Aorta (tissue), 5 donors: ENCODE results near the gene RIN2. TPM values are rescaled to one million over a fixed set of nuclear protein-coding genes. Genes with fewer than 3 reads are reported as not detected.

Experiments
- ATAC-seq: fragments of 200-7000 bp; cut with Tn5 transposase; one replicate; pipeline ENCODE4 v1.9.1; 2022; ENCODE audit warnings: moderate library complexity; ENCODE audit not compliant: low FRiP score
- DNase-seq, 2 donors: peaks; one replicate each; pipeline ENCODE4 v3.0.0-alpha.2; 2020
- H3K27ac ChIP-seq, 2 donors: one replicate each; pipeline ENCODE4 v1.5.1; 2013; ENCODE audit warnings: low read length in 2 of 2, mild to moderate bottlenecking in 2 of 2, moderate library complexity in 2 of 2, control low read depth in 1 of 2, inconsistent platforms in 1 of 2, low read depth in 1 of 2
- H3K27me3 ChIP-seq, 2 donors: one replicate each; pipeline ENCODE4 v1.6.1; 2013; ENCODE audit warnings: control low read depth in 1 of 2, low read length in 1 of 2, mild to moderate bottlenecking in 1 of 2, moderate library complexity in 1 of 2; ENCODE audit not compliant: insufficient read depth in 2 of 2, control insufficient read depth in 1 of 2
- H3K36me3 ChIP-seq, 2 donors: one replicate each; pipeline ENCODE4 v1.6.1; 2013; ENCODE audit warnings: control low read depth in 1 of 2, low read length in 1 of 2, mild to moderate bottlenecking in 1 of 2; ENCODE audit not compliant: insufficient read depth in 2 of 2, control insufficient read depth in 1 of 2
- H3K4me1 ChIP-seq, 2 donors: one replicate each; pipeline ENCODE4 v1.6.1; 2013; ENCODE audit warnings: low read length in 2 of 2, control low read depth in 1 of 2, mild to moderate bottlenecking in 1 of 2, moderate library complexity in 1 of 2; ENCODE audit not compliant: insufficient read depth in 2 of 2, control insufficient read depth in 1 of 2
- H3K4me3 ChIP-seq, 2 donors: one replicate each; pipeline ENCODE4 v1.5.1; 2013; ENCODE audit warnings: low read length in 2 of 2, control low read depth in 1 of 2, mild to moderate bottlenecking in 1 of 2
- H3K9me3 ChIP-seq: one replicate; pipeline ENCODE4 v1.6.1; 2013; ENCODE audit warnings: mild to moderate bottlenecking, low read length; ENCODE audit not compliant: control insufficient read depth
- WGBS, 2 donors: extraction: QIAGEN DNeasy Blood & Tissue Kit; methylation state at CpG; one replicate each; pipeline ENCODE4 v1.1.7; 2013; 5-methylcytosine and 5-hydroxymethylcytosine counted together
- intact Hi-C, 2 donors: fragments of 100-400 bp; cut with DNase I; formaldehyde crosslinking; loops; one replicate each; pipeline versions ENCODE4 v1.14.2 to v1.15.0; 2022
- polyA plus RNA-seq, 2 donors: library from polyadenylated mRNA; stranded (reverse); fragments of 200-250 nt; gene quantifications; one replicate each; pipeline ENCODE4 v1.2.3, GENCODE V29; 2013
- total RNA-seq, 2 donors: library from RNA; stranded (reverse); fragmentation: NEBNext Ultra II Directional; extraction: Animal tissue kit (Norgen Biotek cat#: 25700); gene quantifications; one replicate each; pipeline ENCODE4 v1.2.1, GENCODE V29; 2021
- donor health status: healthy with polysubstance abuse.
- donor health status: Bipolar disorder and iron deficiency.
- donor health status: DM: no; HTN: no; CAD: no.
- donor health status: DM: no; HTN: no; CAD: no.
- donor health status: DM: yes; HTN: yes; CAD: no.

The RIN2 gene
- total and polyA plus RNA-seq, 4 donors: 17.0 to 128 (median 45.8) TPM

DNA sequence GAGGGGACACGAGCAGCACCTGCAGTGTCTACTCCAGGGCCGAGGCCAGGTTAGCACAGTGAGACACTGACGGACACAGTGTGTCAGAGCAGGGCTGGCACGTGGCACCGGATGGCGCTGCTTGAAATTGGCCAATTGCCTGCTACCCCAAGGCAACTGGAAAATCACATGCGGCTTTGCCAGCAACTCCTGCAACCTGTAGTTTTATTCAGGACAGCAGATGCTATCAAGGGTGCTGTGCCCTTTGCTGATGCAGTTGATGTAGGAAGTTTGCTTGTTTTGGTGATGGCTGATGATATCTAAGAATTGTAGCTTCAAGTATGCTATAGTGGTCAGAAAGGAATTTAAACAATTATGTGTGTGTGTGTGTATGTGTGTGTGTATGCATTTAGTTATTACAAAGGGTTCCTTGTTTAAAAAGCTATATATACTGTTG, 25.9 kb downstream of the RIN2 start:
- no peaks in the 10 kb centered on the region for H3K27me3 ChIP-seq

DNA sequence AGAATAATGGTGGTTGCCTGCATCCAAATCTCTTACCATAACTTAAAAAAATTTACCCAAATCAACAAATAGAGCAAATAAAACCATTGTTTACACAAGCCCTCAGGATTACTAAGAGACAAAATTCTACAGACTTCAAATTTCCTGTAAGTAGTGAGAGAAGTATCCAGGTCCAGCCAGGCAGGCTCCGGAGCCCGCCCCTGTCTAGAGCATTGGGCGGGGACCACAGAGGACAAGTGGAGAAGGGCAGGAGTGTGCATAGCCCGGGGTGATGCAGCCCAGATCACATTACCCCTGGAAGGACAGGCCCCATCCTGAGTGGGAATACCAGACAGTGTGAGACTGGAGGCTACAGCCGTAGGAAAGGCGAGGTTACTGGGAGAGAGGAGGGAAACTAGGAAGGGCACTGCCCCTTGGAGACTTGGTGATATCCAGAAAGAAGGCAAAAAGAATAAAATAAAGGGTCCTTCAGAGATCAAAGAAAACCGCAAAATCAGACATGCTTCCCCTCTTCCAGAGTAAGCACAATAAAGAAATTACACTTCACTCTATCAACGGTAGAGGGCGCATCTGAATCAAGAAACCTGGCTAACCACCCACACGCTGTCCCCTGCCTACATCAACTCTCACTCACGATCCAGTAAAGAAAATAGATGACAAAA, 26.6 kb downstream of the RIN2 start:
- intact Hi-C loops: loop anchor here (1.0 to 10.0 kb wide), 4 partner anchors 90 to 211 kb away; no protein-coding TSS in a partner anchor
- DNase-seq (peak in 1 of 2 donors; percentile 70), ATAC-seq (peak; percentile 93)
- H3K9me3 ChIP-seq: no peaks in the 10 kb centered on the region
- no peak overlapping the region for H3K4me3 ChIP-seq
- no peaks in the 10 kb centered on the region for H3K36me3 ChIP-seq
- WGBS, 2 donors: 10 to 14% methylated on average over 11 of the region's 11 CpGs
- H3K27ac ChIP-seq: no peak overlapping the region
- H3K4me1 ChIP-seq: peaks cover 0 to 3% of the 10 kb centered on the region in 2 donors
- no peaks in the 10 kb centered on the region for H3K27me3 ChIP-seq

More for the DNA sequence above, 25.9 kb downstream of the RIN2 start:
- DNase-seq (no peak), ATAC-seq (no peak)
- Histone ChIP-seq H3K27ac (no peak overlapping the region), H3K9me3 (no peaks in the 10 kb centered on the region), H3K36me3 (no peaks in the 10 kb centered on the region), H3K4me1 (peaks cover 0 to 3% of the 10 kb centered on the region in 2 donors), H3K4me3 (no peak overlapping the region)
- intact Hi-C loops: loop anchor here (1.0 to 10.0 kb wide), 3 partner anchors 89 to 209 kb away; no protein-coding TSS in a partner anchor
- WGBS, 2 donors: 51 to 52% methylated on average over 7 of the region's 7 CpGs

DNA sequence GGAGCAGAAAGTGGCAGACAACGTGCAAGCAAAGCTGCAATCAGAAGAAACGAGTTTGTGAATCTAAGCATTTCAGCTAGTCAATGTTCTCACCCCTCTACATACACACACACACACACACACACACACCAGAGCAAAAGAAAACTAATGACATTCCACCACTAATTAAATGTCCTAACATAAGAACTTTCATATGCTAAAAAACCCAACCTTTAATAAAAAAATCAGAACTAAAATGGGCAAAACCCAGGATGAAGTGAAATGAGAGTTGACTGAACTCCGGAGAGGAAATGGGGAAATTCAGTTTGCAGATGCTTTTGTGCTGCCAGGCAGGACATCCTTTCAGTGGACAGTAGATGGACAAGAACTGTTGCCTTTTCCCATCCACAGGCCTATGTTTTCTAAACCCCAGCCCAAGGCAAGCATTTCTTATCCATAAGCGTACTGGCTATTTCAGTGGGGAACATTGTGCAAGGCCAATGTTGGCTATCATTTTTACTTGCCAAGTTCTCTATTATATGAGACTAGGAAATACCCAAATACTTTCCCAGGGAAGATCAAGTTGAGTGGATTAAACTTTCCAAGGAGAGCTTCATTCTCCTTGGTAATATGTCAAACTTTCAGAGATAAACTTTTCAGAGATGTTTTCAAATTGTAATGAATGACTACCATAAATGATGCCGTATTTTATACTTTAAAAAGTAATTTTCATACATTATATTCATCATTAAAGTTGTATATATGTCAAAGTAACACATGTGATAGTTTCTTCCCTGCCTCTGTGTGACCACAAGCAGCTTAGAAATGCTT, 27.3 kb downstream of the RIN2 start:
- Histone ChIP-seq H3K27ac (peak overlapping the region in 1 of 2 donors; percentile 6), H3K27me3 (no peaks in the 10 kb centered on the region), H3K4me1 (peaks cover 0 to 3% of the 10 kb centered on the region in 2 donors), H3K36me3 (no peaks in the 10 kb centered on the region), H3K4me3 (no peak overlapping the region), H3K9me3 (no peaks in the 10 kb centered on the region)
- DNase-seq (no peak), ATAC-seq (peak; percentile 59)
- WGBS, 2 donors: 20 to 23% methylated on average over 5 of the region's 5 CpGs
- intact Hi-C loops: loop anchor here (1.0 to 10.0 kb wide), 3 partner anchors 91 to 210 kb away; no protein-coding TSS in a partner anchor

GRCh38 chr20:19785983-19786285, 27.9 kb downstream of the RIN2 start:
- peaks cover 0 to 3% of the 10 kb centered on the region in 2 donors for H3K4me1 ChIP-seq
- no peaks in the 10 kb centered on the region for H3K27me3 ChIP-seq
- intact Hi-C loops: loop anchor here (1.0 to 10.0 kb wide), 3 partner anchors 91 to 209 kb away; no protein-coding TSS in a partner anchor
- DNase-seq (no peak), ATAC-seq (no peak)
- no peak overlapping the region for H3K27ac ChIP-seq
- H3K4me3 ChIP-seq: no peak overlapping the region
- H3K9me3 ChIP-seq: no peaks in the 10 kb centered on the region
- H3K36me3 ChIP-seq: no peaks in the 10 kb centered on the region
- 89 to 95% methylated on average over 1 of the region's 1 CpG for WGBS, 2 donors

GRCh38 chr20:19786311-19786710, 28.3 kb downstream of the RIN2 start:
- intact Hi-C loops: loop anchor here in 1 of 2 donors (10.0 kb wide), 1 partner anchor 92 kb away; no protein-coding TSS in a partner anchor
- H3K9me3 ChIP-seq: no peaks in the 10 kb centered on the region
- no peaks in the 10 kb centered on the region for H3K36me3 ChIP-seq
- H3K27me3 ChIP-seq: no peaks in the 10 kb centered on the region
- H3K4me3 ChIP-seq: no peak overlapping the region
- H3K4me1 ChIP-seq: peaks cover 0 to 3% of the 10 kb centered on the region in 2 donors
- ATAC-seq (peak; percentile 59), DNase-seq (peak in 1 of 2 donors; percentile 70)
- no peak overlapping the region for H3K27ac ChIP-seq
- 6 to 9% methylated on average over 5 of the region's 5 CpGs for WGBS, 2 donors

GRCh38 chr20:19787366-19787765, 29.3 kb downstream of the RIN2 start:
- 98 to 100% methylated on average over 3 of the region's 3 CpGs for WGBS, 2 donors
- Histone ChIP-seq H3K4me3 (no peak overlapping the region), H3K27ac (no peak overlapping the region), H3K27me3 (no peaks in the 10 kb centered on the region), H3K36me3 (peaks cover 0 to 1% of the 10 kb centered on the region in 2 donors), H3K4me1 (peaks cover 0 to 3% of the 10 kb centered on the region in 2 donors), H3K9me3 (no peaks in the 10 kb centered on the region)
- DNase-seq (no peak), ATAC-seq (no peak)
- intact Hi-C loops: loop anchor here in 1 of 2 donors (10.0 kb wide), 1 partner anchor 93 kb away; no protein-coding TSS in a partner anchor

- WGBS, 2 donors: 98% methylated on average over 5 of the region's 5 CpGs
- Histone ChIP-seq H3K36me3 (peaks cover 0 to 2% of the 10 kb centered on the region in 2 donors), H3K4me3 (no peak overlapping the region), H3K4me1 (peaks cover 0 to 3% of the 10 kb centered on the region in 2 donors), H3K9me3 (no peaks in the 10 kb centered on the region), H3K27ac (no peak overlapping the region), H3K27me3 (no peaks in the 10 kb centered on the region)
- intact Hi-C loops: loop anchor here in 1 of 2 donors (10.0 kb wide), 1 partner anchor 94 kb away; no protein-coding TSS in a partner anchor
- DNase-seq (no peak), ATAC-seq (no peak)
These were observed 31.0 kb downstream of the RIN2 start for GRCh38 chr20:19789009-19789408.

GRCh38 chr20:19789446-19789845, 31.4 kb downstream of the RIN2 start:
- no peak for DNase-seq
- Histone ChIP-seq H3K27ac (no peak overlapping the region), H3K4me1 (peaks cover 0 to 3% of the 10 kb centered on the region in 2 donors), H3K9me3 (no peaks in the 10 kb centered on the region), H3K4me3 (no peak overlapping the region), H3K27me3 (no peaks in the 10 kb centered on the region), H3K36me3 (peaks cover 0 to 2% of the 10 kb centered on the region in 2 donors)
- intact Hi-C loops: loop anchor here in 1 of 2 donors (10.0 kb wide), 1 partner anchor 95 kb away; no protein-coding TSS in a partner anchor
- WGBS, 2 donors: 72 to 79% methylated on average over 2 of the region's 2 CpGs
- no peak for ATAC-seq
